ENCODE results near the gene PEAK1. TPM values are rescaled to one million over a fixed set of nuclear protein-coding genes. Genes with fewer than 3 reads are reported as not detected.

PEAK1 gene
- total RNA-seq, 4 donors from 2014 or later = 78.3 to 112 (median 95.2) TPM

DNA sequence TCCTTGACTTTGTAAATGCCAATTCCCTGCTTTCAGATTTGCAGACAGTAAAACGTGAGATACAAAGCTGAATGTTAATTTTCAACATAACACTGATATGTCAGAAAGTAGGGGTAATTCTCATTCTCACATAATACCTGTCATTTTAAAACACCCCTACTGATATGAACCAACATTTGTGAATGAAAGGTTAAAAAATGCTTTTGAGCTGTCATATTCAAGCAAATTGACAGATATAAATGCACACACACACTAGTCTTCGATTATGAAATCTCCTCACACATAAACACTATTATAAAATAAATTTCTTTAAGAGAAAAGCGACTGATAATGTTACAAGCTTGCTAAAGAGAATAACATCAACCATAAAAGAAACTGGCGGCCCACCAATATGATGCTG is 128.8 kb downstream of the PEAK1 start:
- TF ChIP-seq POLR2A (IDR thresholded peaks at IDR 0.05) (no peak), EP300 (IDR thresholded peaks at IDR 0.05) (no peak)
- TF ChIP-seq, protein P1, sequence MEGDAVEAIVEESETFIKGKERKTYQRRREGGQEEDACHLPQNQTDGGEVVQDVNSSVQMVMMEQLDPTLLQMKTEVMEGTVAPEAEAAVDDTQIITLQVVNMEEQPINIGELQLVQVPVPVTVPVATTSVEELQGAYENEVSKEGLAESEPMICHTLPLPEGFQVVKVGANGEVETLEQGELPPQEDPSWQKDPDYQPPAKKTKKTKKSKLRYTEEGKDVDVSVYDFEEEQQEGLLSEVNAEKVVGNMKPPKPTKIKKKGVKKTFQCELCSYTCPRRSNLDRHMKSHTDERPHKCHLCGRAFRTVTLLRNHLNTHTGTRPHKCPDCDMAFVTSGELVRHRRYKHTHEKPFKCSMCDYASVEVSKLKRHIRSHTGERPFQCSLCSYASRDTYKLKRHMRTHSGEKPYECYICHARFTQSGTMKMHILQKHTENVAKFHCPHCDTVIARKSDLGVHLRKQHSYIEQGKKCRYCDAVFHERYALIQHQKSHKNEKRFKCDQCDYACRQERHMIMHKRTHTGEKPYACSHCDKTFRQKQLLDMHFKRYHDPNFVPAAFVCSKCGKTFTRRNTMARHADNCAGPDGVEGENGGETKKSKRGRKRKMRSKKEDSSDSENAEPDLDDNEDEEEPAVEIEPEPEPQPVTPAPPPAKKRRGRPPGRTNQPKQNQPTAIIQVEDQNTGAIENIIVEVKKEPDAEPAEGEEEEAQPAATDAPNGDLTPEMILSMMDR (IDR thresholded peaks at IDR 0.05) = no peak
- Histone ChIP-seq H3K27me3 (no peaks in the 10 kb centered on the region), H3K36me3 (no peaks in the 10 kb centered on the region), H3K27ac (no peak overlapping the region), H3K9me3 (no peaks in the 10 kb centered on the region), H3K4me1 (peaks cover 0 to 15% (median 0%) of the 10 kb centered on the region in 4 donors), H3K4me3 (no peak overlapping the region)
- WGBS, 2 donors = 89% methylated on average over 4 of the region's 4 CpGs
- no peak for DNase-seq (ENCODE audit: low spot score in 2 of 2)

DNA sequence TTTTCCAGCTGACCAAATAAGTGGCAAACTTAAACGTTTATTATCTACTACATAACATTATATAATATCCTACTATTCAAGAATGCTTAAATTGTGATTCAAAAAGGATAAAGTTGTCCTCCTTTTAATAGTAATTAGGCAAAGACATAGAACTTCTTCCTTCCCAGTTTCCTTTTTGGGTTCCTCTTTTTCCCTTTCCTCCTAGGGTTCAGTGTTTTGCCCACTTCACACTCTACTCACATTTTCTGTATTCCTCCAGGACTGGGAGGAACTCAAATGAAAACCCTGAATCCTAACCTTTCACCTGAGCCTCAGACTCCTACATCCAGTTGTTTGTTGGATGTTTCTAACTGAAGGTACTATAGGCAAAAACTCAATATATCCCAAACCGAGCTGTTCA is 132.5 kb downstream of the PEAK1 start:
- Histone ChIP-seq H3K4me1 (peaks cover 0 to 20% (median 0%) of the 10 kb centered on the region in 4 donors), H3K36me3 (peaks cover 0 to 19% (median 0%) of the 10 kb centered on the region in 3 donors), H3K9me3 (no peaks in the 10 kb centered on the region), H3K4me3 (no peak overlapping the region), H3K27ac (no peak overlapping the region), H3K27me3 (no peaks in the 10 kb centered on the region)
- no peak for DNase-seq (ENCODE audit: low spot score in 2 of 2)
- TF ChIP-seq POLR2A (IDR thresholded peaks at IDR 0.05) = no peak
- TF ChIP-seq EP300 (IDR thresholded peaks at IDR 0.05) = no peak
- TF ChIP-seq, protein P1 (IDR thresholded peaks at IDR 0.05) = no peak
- 64 to 69% methylated on average over 2 of the region's 2 CpGs for WGBS, 2 donors

DNA sequence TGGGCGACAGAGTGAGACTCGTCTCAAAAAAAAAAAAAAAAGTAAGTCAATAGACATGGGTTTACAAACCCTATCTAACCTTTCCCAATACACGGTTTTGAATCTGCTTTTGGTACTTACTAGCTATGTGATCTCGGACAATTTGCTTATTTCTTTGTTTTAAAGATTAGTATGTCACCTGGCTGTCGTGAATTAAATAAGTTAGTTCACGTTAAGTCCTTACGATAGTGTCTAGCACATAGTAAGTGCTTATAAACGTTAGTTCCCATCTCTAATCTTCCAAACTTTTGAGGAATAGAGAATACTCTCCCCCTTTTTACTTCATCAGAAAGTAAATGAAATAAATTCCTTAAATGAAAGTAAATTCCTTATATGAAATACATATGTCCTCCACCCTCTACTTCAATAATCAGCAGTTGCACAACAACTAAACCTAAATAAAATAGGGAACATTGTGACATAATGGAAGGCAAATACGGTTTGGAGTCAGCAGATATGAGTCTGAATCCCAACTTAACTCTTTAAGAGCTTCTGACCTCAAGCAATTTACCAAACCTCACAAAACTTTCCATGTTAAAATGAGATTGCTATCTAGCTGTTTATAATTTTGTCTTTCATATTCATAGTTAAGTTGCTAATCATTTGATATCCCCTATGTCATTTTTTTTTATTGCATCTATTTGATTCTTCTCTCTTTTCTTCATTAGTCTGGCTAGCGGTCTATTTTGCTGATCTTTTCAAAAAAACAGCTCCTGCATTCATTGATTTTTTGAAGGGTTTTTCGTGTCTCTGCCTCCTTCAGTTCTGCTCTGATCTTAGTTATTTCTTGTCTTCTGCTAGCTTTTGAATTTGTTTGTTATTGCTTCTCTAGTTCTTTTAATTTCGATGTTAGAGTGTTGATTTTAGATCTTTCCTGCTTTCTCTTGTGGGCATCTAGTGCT is 134.6 kb downstream of the PEAK1 start:
- H3K9me3 ChIP-seq = no peaks in the 10 kb centered on the region
- DNase-seq (ENCODE audit: low spot score in 2 of 2) = no peak
- H3K27ac ChIP-seq = no peak overlapping the region
- no peaks in the 10 kb centered on the region for H3K27me3 ChIP-seq
- 84 to 85% methylated on average over 12 of the region's 12 CpGs for WGBS, 2 donors
- H3K4me3 ChIP-seq = no peak overlapping the region
- TF ChIP-seq POLR2A (IDR thresholded peaks at IDR 0.05) = no peak
- peaks cover 0 to 31% (median 0%) of the 10 kb centered on the region in 4 donors for H3K4me1 ChIP-seq
- H3K36me3 ChIP-seq = peaks cover 0 to 19% (median 0%) of the 10 kb centered on the region in 3 donors

DNA sequence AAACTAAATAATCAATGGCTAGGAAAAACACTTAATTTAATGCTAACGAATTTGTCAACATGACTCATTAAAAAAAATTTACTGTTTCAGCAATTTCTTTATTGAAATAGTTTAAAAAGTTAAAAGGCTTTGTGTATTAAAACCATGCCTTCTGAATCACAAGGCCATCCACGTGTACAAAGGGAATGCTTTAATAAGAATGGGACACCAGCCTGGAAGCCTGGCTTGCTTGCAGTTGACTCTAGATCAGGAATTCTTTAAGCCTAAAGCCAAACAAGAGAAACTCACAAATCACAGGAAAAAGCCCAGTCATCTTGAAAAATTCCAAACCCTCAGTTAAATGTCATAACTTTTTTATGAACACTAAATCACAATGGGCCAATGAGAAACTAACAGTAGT is 137.6 kb downstream of the PEAK1 start:
- peaks cover 0 to 26% (median 0%) of the 10 kb centered on the region in 4 donors for H3K4me1 ChIP-seq
- DNase-seq (ENCODE audit: low spot score in 2 of 2) = no peak
- no peaks in the 10 kb centered on the region for H3K9me3 ChIP-seq
- H3K36me3 ChIP-seq = peaks cover 0 to 34% (median 0%) of the 10 kb centered on the region in 3 donors
- 14 to 21% methylated on average over 2 of the region's 2 CpGs for WGBS, 2 donors
- H3K27me3 ChIP-seq = no peaks in the 10 kb centered on the region
- H3K27ac ChIP-seq = peak overlapping the region in 1 of 4 donors; percentile 4
- no peak overlapping the region for H3K4me3 ChIP-seq
- peak in 1 of 2 donors; percentile 12 for TF ChIP-seq EP300 (IDR thresholded peaks at IDR 0.05)
- TF ChIP-seq, protein P1 (IDR thresholded peaks at IDR 0.05) = no peak

DNA sequence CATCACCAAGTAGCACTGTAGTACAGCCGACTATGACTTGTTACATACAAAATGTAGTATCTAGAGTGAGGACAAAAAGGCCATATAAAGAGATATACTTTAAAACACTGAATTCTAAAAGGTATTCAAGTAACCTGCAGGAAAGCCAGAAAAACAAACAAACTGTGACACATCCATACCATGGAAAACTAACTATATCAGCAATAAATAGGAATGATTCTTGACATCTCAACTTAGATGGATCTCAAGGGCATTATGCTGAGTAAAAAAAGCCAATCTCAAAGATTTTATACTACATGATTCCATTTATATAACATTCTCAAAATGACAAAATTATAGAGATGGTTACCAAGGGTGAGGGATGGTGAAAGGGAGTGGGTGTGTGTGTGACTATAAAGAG is 143.0 kb downstream of the PEAK1 start:
- peaks cover 0 to 32% (median 0%) of the 10 kb centered on the region in 3 donors for H3K36me3 ChIP-seq
- peaks cover 0 to 4% (median 2%) of the 10 kb centered on the region in 4 donors for H3K9me3 ChIP-seq
- H3K4me1 ChIP-seq = peaks cover 0 to 8% (median 0%) of the 10 kb centered on the region in 4 donors
- WGBS, 2 donors = 93 to 96% methylated on average over 1 of the region's 1 CpG
- H3K4me3 ChIP-seq = no peak overlapping the region
- no peaks in the 10 kb centered on the region for H3K27me3 ChIP-seq
- no peak overlapping the region for H3K27ac ChIP-seq
- TF ChIP-seq, protein P1 (IDR thresholded peaks at IDR 0.05) = no peak
- TF ChIP-seq POLR2A (IDR thresholded peaks at IDR 0.05) = no peak
- no peak for TF ChIP-seq EP300 (IDR thresholded peaks at IDR 0.05)
- DNase-seq (ENCODE audit: low spot score in 2 of 2) = no peak
